GM12892 (cell line): Measurements from ENCODE around the gene EEA1.

Source experiments
- POLR2A ChIP-seq: IDR thresholded peaks from 2 replicates; pipeline ENCODE4 v1.6.1; 2011; ENCODE audit warnings: low read depth, low read length, control low read depth
- POLR2AphosphoS5 ChIP-seq: IDR thresholded peaks from 2 replicates; pipeline ENCODE4 v1.6.1; 2011; ENCODE audit warnings: low read depth, low read length, control low read depth

- no peak for TF ChIP-seq POLR2A
- no peak for TF ChIP-seq POLR2AphosphoS5
These were observed 208.0 kb downstream of the EEA1 start for GRCh38 chr12:92721130-92721529.
